HEK293 (cell line): ENCODE measurements around the gene RILPL1.

Experiments
- CTCF ChIA-PET: fragments of 350-600 bp; formaldehyde crosslinking; extraction: SDS; loops from one replicate; lab custom pipeline; 2021; ENCODE audit warnings: antibody characterized with exemption; lab: Yijun Ruan, JAX
- POLR2A ChIA-PET: fragments of 300-600 bp; formaldehyde crosslinking; extraction: SDS; loops from one replicate; lab custom pipeline; 2020; ENCODE audit warnings: antibody characterized with exemption, inconsistent platforms; lab: Yijun Ruan, JAX
- H3K27ac ChIP-seq: fragments of 200-500 bp; sonication (Bioruptor generic); 2 replicates; pipeline ENCODE4 v1.5.1; 2014; ENCODE audit warnings: low read depth, low read length, control low read depth, inconsistent platforms; ENCODE audit errors: extremely low read depth
- H3K36me3 ChIP-seq, 2 experiments: fragments of 200-500 bp in 1 of 2; sonication (Bioruptor generic) in 1 of 2; 1 replicate in 1 of 2; 2 replicates in 1 of 2; pipeline ENCODE4 v1.5.1; 2014 to 2017; ENCODE audit warnings: inconsistent platforms in 2 of 2, low read length in 2 of 2; ENCODE audit not compliant: control insufficient read depth in 2 of 2, insufficient read depth in 1 of 2
- H3K4me1 ChIP-seq: fragments of 200-500 bp; sonication (Bioruptor generic); 2 replicates; pipeline ENCODE4 v1.5.1; 2014; ENCODE audit warnings: mild to moderate bottlenecking, low read length, inconsistent platforms; ENCODE audit not compliant: control insufficient read depth, insufficient read depth
- H3K4me3 ChIP-seq: 2 replicates; pipeline ENCODE4 v1.5.1; 2011; ENCODE audit warnings: low read depth, mild to moderate bottlenecking, control low read depth, low read length, moderate library complexity
- H3K9me3 ChIP-seq: fragments of 200-500 bp; sonication (Bioruptor generic); 2 replicates; pipeline ENCODE4 v1.5.1; 2014; ENCODE audit warnings: low read depth, low read length, inconsistent platforms; ENCODE audit not compliant: control insufficient read depth, insufficient read depth
- GFI1B ChIP-seq: fragments of 450-650 bp; formaldehyde crosslinking; IDR thresholded peaks from 2 replicates; pipeline ENCODE4 v1.5.1; 2016; ENCODE audit warnings: missing biosample characterization, missing genetic modification characterization
- GLIS1 ChIP-seq: fragments of 450-650 bp; formaldehyde crosslinking; IDR thresholded peaks from 2 replicates; pipeline ENCODE4 v1.5.1; 2016; ENCODE audit warnings: missing biosample characterization, missing genetic modification characterization
- INSM2 ChIP-seq: fragments of 450-650 bp; formaldehyde crosslinking; IDR thresholded peaks from 2 replicates; pipeline ENCODE4 v1.5.1; 2016; ENCODE audit warnings: missing biosample characterization, missing genetic modification characterization
- MYNN ChIP-seq: fragments of 450-650 bp; formaldehyde crosslinking; IDR thresholded peaks from 2 replicates; pipeline ENCODE4 v1.5.1; 2016; ENCODE audit warnings: missing biosample characterization, missing genetic modification characterization, borderline replicate concordance
- PRDM1 ChIP-seq: fragments of 450-650 bp; formaldehyde crosslinking; IDR thresholded peaks from 2 replicates; pipeline ENCODE4; 2016; ENCODE audit warnings: missing biosample characterization, missing genetic modification characterization
- SCRT2 ChIP-seq: fragments of 450-650 bp; formaldehyde crosslinking; IDR thresholded peaks from 2 replicates; pipeline ENCODE4 v1.5.1; 2016; ENCODE audit warnings: missing biosample characterization, missing genetic modification characterization
- ZBTB10 ChIP-seq: fragments of 450-650 bp; formaldehyde crosslinking; IDR thresholded peaks from 2 replicates; pipeline ENCODE4 v1.5.1; 2016; ENCODE audit warnings: missing biosample characterization, missing genetic modification characterization
- ZBTB20 ChIP-seq: fragments of 450-650 bp; formaldehyde crosslinking; IDR thresholded peaks from 2 replicates; pipeline ENCODE4 v1.5.1; 2016; ENCODE audit warnings: missing biosample characterization, missing genetic modification characterization
- ZBTB7A ChIP-seq: fragments of 450-650 bp; formaldehyde crosslinking; IDR thresholded peaks from 2 replicates; pipeline ENCODE4 v1.5.1; 2016; ENCODE audit warnings: low read depth, missing biosample characterization, missing genetic modification characterization
- ZIC2 ChIP-seq: fragments of 450-650 bp; formaldehyde crosslinking; IDR thresholded peaks from 2 replicates; pipeline ENCODE4 v1.5.1; 2016; ENCODE audit warnings: missing biosample characterization, missing genetic modification characterization
- ZNF175 ChIP-seq: fragments of 450-650 bp; formaldehyde crosslinking; IDR thresholded peaks from 2 replicates; pipeline ENCODE4 v1.5.1; 2016; ENCODE audit warnings: missing biosample characterization, missing genetic modification characterization
- ZNF335 ChIP-seq: fragments of 450-650 bp; formaldehyde crosslinking; conservative IDR thresholded peaks from 2 replicates; pipeline ENCODE4 v1.5.1; 2016; ENCODE audit warnings: missing biosample characterization, missing genetic modification characterization
- ZNF341 ChIP-seq: fragments of 450-650 bp; formaldehyde crosslinking; IDR thresholded peaks from 2 replicates; pipeline ENCODE4; 2016; ENCODE audit warnings: low read depth, missing biosample characterization, missing genetic modification characterization
- ZNF521 ChIP-seq: fragments of 450-650 bp; formaldehyde crosslinking; IDR thresholded peaks from 2 replicates; pipeline ENCODE4 v1.5.1; 2017; ENCODE audit warnings: missing biosample characterization, mild to moderate bottlenecking, missing genetic modification characterization
- ZNF529 ChIP-seq: fragments of 450-650 bp; formaldehyde crosslinking; IDR thresholded peaks from 2 replicates; pipeline ENCODE4 v1.5.1; 2017; ENCODE audit warnings: missing genetic modification characterization, missing biosample characterization; ENCODE audit not compliant: insufficient replicate concordance
- ZNF555 ChIP-seq: fragments of 450-650 bp; formaldehyde crosslinking; conservative IDR thresholded peaks from 2 replicates; pipeline ENCODE4 v1.5.1; 2017; ENCODE audit warnings: missing biosample characterization, mild to moderate bottlenecking, missing genetic modification characterization, inconsistent platforms
- ZNF571 ChIP-seq: fragments of 450-650 bp; formaldehyde crosslinking; IDR thresholded peaks from 2 replicates; pipeline ENCODE4 v1.5.0; 2017; ENCODE audit warnings: missing biosample characterization, missing genetic modification characterization
- ZNF692 ChIP-seq: fragments of 450-650 bp; formaldehyde crosslinking; IDR thresholded peaks from 2 replicates; pipeline ENCODE4 v1.5.1; 2016; ENCODE audit warnings: missing biosample characterization, missing genetic modification characterization
- ZNF701 ChIP-seq: fragments of 450-650 bp; formaldehyde crosslinking; IDR thresholded peaks from 2 replicates; pipeline ENCODE4 v1.5.1; 2016; ENCODE audit warnings: missing biosample characterization, missing genetic modification characterization
- ZNF707 ChIP-seq: fragments of 450-650 bp; formaldehyde crosslinking; IDR thresholded peaks from 2 replicates; pipeline ENCODE4 v1.5.1; 2016; ENCODE audit warnings: missing biosample characterization, missing genetic modification characterization
- ZNF791 ChIP-seq: fragments of 450-650 bp; formaldehyde crosslinking; IDR thresholded peaks from 2 replicates; pipeline ENCODE4 v1.5.1; 2016; ENCODE audit warnings: missing biosample characterization, missing genetic modification characterization
- TF ChIP-seq, protein P1 (sequence below): fragments of 450-650 bp; formaldehyde crosslinking; IDR thresholded peaks from 2 replicates; pipeline ENCODE4 v1.5.1; 2016; ENCODE audit warnings: missing biosample characterization, missing genetic modification characterization, borderline replicate concordance
- TF ChIP-seq, protein P2 (sequence below): fragments of 450-650 bp; formaldehyde crosslinking; IDR thresholded peaks from 2 replicates; pipeline ENCODE4 v1.5.1; 2016; ENCODE audit warnings: missing biosample characterization, missing genetic modification characterization

Gene RILPL1

GRCh38 chr12:123533672-123534643 lies at the start of gene RILPL1:
RILPL1 (minus strand) TSS chr12:123533719; CDS start chr12:123533482, 237 bp downstream.
- H3K4me3 ChIP-seq: peak within 1 kb of the TSS; percentile 65
- H3K9me3 ChIP-seq: no peaks in the 10 kb centered on the region
- H3K4me1 ChIP-seq: 0 out of 2 replicates have a peak, but pooled peaks cover 6% of the 10 kb centered on the region
- H3K36me3 ChIP-seq: peaks cover 0 to 26% of the 10 kb centered on the region in 2 experiments; a peak in 2 of 3 replicates
- POLR2A ChIA-PET: interaction anchor here (1.3 kb wide), 1 partner anchor 301 kb away, joined by 4 read pairs; the partner anchor contains the start of genes MPHOSPH9 and MTRFR
- peak within 1 kb of the TSS; percentile 87 for H3K27ac ChIP-seq
- CTCF ChIA-PET: interaction anchor here (1.8 kb wide), 2 partner anchors 47 to 50 kb away, joined by 5 to 15 read pairs; partner anchors contain the start of gene TMED2
- peak; percentile 67 for TF ChIP-seq ZBTB20 (tag by site-specific recombination)
- TF ChIP-seq INSM2: peak; percentile 80
- TF ChIP-seq ZNF701: no peak
- peak; percentile 63; the same call in 1 of the 2 replicates for TF ChIP-seq ZBTB10 (tag by site-specific recombination)
- TF ChIP-seq ZNF571: no peak
- peak; percentile 26; the same call in 1 of the 2 replicates for TF ChIP-seq ZNF692 (tag by site-specific recombination)
- TF ChIP-seq ZIC2 (tag by site-specific recombination): peak; percentile 69
- TF ChIP-seq ZNF791 (tag by site-specific recombination): no peak
- no peak for TF ChIP-seq ZNF175 (tag by site-specific recombination)
- no peak for TF ChIP-seq SCRT2 (tag by site-specific recombination)
- peak; percentile 59 for TF ChIP-seq GLIS1 (tag by site-specific recombination)
- TF ChIP-seq MYNN (tag by site-specific recombination): no peak
- TF ChIP-seq ZNF341 (tag by site-specific recombination): peak; percentile 31; the same call in 1 of the 2 replicates
- TF ChIP-seq ZNF521 (tag by site-specific recombination): no peak
- TF ChIP-seq ZNF555 (tag by site-specific recombination): no peak
- TF ChIP-seq ZNF335: peak; percentile 82
- TF ChIP-seq, protein P1, sequence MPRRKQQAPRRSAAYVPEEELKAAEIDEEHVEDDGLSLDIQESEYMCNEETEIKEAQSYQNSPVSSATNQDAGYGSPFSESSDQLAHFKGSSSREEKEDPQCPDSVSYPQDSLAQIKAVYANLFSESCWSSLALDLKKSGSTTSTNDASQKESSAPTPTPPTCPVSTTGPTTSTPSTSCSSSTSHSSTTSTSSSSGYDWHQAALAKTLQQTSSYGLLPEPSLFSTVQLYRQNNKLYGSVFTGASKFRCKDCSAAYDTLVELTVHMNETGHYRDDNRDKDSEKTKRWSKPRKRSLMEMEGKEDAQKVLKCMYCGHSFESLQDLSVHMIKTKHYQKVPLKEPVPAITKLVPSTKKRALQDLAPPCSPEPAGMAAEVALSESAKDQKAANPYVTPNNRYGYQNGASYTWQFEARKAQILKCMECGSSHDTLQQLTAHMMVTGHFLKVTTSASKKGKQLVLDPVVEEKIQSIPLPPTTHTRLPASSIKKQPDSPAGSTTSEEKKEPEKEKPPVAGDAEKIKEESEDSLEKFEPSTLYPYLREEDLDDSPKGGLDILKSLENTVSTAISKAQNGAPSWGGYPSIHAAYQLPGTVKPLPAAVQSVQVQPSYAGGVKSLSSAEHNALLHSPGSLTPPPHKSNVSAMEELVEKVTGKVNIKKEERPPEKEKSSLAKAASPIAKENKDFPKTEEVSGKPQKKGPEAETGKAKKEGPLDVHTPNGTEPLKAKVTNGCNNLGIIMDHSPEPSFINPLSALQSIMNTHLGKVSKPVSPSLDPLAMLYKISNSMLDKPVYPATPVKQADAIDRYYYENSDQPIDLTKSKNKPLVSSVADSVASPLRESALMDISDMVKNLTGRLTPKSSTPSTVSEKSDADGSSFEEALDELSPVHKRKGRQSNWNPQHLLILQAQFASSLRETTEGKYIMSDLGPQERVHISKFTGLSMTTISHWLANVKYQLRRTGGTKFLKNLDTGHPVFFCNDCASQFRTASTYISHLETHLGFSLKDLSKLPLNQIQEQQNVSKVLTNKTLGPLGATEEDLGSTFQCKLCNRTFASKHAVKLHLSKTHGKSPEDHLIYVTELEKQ (tag by site-specific recombination): no peak
- no peak for TF ChIP-seq PRDM1 (tag by site-specific recombination)
- TF ChIP-seq, protein P2, sequence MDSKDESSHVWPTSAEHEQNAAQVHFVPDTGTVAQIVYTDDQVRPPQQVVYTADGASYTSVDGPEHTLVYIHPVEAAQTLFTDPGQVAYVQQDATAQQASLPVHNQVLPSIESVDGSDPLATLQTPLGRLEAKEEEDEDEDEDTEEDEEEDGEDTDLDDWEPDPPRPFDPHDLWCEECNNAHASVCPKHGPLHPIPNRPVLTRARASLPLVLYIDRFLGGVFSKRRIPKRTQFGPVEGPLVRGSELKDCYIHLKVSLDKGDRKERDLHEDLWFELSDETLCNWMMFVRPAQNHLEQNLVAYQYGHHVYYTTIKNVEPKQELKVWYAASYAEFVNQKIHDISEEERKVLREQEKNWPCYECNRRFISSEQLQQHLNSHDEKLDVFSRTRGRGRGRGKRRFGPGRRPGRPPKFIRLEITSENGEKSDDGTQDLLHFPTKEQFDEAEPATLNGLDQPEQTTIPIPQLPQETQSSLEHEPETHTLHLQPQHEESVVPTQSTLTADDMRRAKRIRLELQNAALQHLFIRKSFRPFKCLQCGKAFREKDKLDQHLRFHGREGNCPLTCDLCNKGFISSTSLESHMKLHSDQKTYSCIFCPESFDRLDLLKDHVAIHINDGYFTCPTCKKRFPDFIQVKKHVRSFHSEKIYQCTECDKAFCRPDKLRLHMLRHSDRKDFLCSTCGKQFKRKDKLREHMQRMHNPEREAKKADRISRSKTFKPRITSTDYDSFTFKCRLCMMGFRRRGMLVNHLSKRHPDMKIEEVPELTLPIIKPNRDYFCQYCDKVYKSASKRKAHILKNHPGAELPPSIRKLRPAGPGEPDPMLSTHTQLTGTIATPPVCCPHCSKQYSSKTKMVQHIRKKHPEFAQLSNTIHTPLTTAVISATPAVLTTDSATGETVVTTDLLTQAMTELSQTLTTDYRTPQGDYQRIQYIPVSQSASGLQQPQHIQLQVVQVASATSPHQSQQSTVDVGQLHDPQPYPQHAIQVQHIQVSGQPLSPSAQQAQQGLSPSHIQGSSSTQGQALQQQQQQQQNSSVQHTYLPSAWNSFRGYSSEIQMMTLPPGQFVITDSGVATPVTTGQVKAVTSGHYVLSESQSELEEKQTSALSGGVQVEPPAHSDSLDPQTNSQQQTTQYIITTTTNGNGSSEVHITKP (tag by site-specific recombination): peak; percentile 77
- no peak for TF ChIP-seq GFI1B
- no peak for TF ChIP-seq ZNF707 (tag by site-specific recombination)
- no peak for TF ChIP-seq ZNF529 (tag by site-specific recombination)
- no peak for TF ChIP-seq ZBTB7A
